B cell (primary cell): ENCODE results near the gene PPP3R1.

ENCODE experiments used
- CTCF ChIP-seq: fragments of 200-600 bp; IDR thresholded peaks from one replicate; pipeline ENCODE4 v1.8.0; 2022; ENCODE audit warnings: antibody characterized with exemption, mild to moderate bottlenecking
- EZH2 ChIP-seq: IDR thresholded peaks from 2 replicates; pipeline ENCODE4 v1.6.1; 2012; ENCODE audit warnings: borderline replicate concordance, low read depth, mild to moderate bottlenecking, moderate library complexity, low read length; ENCODE audit not compliant: insufficient read depth, poor library complexity, severe bottlenecking

GRCh38 chr2:68178432-68178831 is 73.9 kb downstream of the PPP3R1 start:
- TF ChIP-seq CTCF (no peak), EZH2 (no peak)
